ENCODE data around the gene LIMS2. TPM values are rescaled to one million over a fixed set of nuclear protein-coding genes. Genes with fewer than 3 reads are reported as not detected.

Gene LIMS2
- total RNA-seq, 2 donors from 2014 or later, result 6.6 to 37.2 TPM

DNA sequence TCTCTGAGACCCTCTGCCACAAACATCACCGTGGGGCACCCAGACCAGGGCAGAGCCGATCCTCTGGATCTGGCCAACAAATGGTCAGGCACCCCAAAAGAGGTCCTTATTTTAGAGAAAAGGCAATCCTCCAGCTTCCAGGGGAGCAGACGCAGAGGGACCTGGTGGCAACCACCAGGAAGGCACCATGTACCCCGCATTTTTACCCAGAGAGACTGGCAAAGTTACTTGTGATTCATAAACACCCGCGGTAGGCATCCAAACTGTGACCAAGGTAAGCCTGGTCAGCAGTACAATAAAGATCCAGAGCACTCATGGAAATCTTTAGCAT is 10.5 kb downstream of the LIMS2 start:
- intact Hi-C loops (cut with DNase I), result no loop called here
- no peak overlapping the region for H3K4me3 ChIP-seq
- no peak overlapping the region for H3K27ac ChIP-seq
- no peaks in the 10 kb centered on the region for H3K36me3 ChIP-seq
- no peak for DNase-seq
- no peaks in the 10 kb centered on the region for H3K9me3 ChIP-seq
- no peaks in the 10 kb centered on the region for H3K4me1 ChIP-seq
- H3K9ac ChIP-seq (ENCODE audit: low read depth in 2 of 2, low read length in 2 of 2), result peak overlapping the region in 1 of 2 donors; percentile 12
- peaks cover 23% of the 10 kb centered on the region for H3K27me3 ChIP-seq
- no peak for TF ChIP-seq CTCF (IDR thresholded peaks at IDR 0.05)

DNA sequence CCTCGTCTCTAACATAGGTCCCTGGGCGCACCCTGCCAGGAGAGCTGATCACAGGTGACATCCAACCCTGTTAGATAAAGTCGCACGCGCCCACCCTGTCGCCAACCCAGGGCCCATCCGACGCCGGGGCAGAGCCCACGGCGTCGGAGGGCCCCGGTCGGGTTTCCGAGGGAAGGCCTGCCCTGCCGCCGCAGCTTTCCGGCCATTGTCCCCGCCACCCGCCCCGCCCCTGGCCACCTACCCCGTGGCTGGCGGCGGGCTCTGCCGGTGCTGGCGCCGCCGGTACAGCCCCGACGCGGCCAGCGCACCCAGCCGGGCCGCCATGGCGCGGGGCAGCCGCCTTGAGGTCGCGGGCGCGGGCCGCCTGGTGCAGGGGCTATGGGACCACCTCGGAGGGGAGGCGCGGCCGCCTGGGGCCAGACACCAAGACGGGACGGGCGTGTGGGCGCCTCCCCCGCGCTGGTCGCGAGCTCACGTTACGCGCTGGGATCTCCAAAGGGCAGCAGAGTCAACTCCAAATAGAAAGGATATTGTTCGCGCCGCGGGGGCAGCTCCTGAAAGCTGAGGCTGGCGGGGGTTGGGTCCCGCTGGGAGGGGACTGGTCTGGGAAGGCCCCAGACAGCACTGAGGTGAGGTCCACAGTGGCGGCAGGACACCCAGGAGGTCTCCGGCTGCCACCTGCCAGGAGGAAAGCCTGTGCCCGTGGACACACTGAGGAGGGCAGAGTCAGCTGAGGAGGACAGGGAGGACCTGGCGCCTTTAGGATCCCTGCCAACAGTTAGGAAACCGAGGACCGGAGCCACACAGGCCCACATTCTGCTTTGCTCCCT is 11.1 kb downstream of the LIMS2 start:
- peak overlapping the region; percentile 12 to 30 for H3K9ac ChIP-seq (ENCODE audit: low read depth in 2 of 2, low read length in 2 of 2)
- no peak overlapping the region for H3K27ac ChIP-seq
- no peaks in the 10 kb centered on the region for H3K9me3 ChIP-seq
- no peaks in the 10 kb centered on the region for H3K36me3 ChIP-seq
- no peak for TF ChIP-seq CTCF (IDR thresholded peaks at IDR 0.05)
- H3K4me3 ChIP-seq, result no peak overlapping the region
- no peaks in the 10 kb centered on the region for H3K4me1 ChIP-seq
- intact Hi-C loops (cut with DNase I), result no loop called here
- no peak for DNase-seq
- H3K27me3 ChIP-seq, result peaks cover 23% of the 10 kb centered on the region

DNA sequence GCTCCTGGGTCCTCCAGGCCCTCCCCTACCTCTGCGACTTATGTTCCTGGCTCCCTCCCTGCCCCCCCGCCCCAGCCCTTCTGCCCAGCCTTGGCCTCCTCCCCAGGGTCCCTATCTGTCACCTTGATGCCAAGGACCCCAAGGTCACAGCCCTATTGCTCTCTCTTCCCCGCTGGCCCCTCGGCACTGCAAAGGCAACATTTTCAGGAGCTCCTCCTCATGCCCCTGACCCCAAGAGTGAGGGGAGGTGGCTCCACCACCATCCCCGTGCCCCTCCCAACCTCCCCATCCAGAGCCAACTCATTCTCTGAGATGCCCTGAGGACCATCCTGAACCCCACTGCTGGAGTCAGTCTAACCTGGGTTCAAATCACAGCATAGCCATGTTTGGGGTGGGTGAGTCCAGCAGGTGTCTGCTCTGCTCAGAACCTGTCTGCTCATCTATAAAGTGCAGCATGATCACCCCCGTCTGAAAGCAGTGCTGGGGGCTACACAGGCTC is 11.7 kb downstream of the LIMS2 start:
- Histone ChIP-seq H3K27ac (no peak overlapping the region), H3K4me3 (no peak overlapping the region), H3K9ac (ENCODE audit: low read depth in 2 of 2, low read length in 2 of 2) (no peak overlapping the region), H3K36me3 (no peaks in the 10 kb centered on the region), H3K27me3 (peaks cover 23% of the 10 kb centered on the region), H3K4me1 (no peaks in the 10 kb centered on the region), H3K9me3 (no peaks in the 10 kb centered on the region)
- intact Hi-C loops (cut with DNase I), result no loop called here
- TF ChIP-seq CTCF (IDR thresholded peaks at IDR 0.05), result no peak
- DNase-seq, result no peak

DNA sequence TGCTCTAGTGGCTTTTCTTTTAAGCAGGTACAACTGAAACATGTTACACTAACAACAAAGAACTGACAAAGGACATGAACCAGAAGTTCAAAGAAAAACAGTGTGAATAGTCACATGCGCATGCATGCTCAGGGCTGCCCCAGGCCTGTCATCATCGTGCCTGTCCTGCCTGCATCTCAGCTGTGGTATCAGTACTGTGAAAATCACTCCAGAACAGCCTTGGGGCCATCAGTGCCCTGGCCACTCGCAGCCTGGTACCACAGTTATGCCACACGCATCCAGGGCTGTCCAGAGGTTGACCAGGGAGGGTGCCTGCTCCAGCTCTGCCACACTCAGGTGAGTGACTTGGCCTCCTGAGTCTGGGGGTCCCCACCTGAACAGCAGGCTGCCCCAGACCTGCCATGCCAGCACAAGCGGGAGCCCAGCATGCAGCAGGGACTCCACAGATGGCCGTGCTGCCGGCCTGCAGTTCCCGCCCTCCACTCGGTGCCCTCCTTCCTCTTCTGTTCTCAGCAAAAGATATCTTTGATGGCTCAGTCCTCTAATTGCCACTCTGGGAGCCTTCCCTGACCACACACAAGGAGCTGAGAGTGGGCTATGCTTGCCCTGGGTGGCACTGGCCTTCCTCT is 12.3 kb downstream of the LIMS2 start:
- intact Hi-C loops (cut with DNase I), result no loop called here
- no peaks in the 10 kb centered on the region for H3K9me3 ChIP-seq
- H3K4me1 ChIP-seq, result no peaks in the 10 kb centered on the region
- H3K27me3 ChIP-seq, result peaks cover 23% of the 10 kb centered on the region
- H3K9ac ChIP-seq (ENCODE audit: low read depth in 2 of 2, low read length in 2 of 2), result no peak overlapping the region
- no peaks in the 10 kb centered on the region for H3K36me3 ChIP-seq
- DNase-seq, result no peak
- H3K27ac ChIP-seq, result no peak overlapping the region
- no peak for TF ChIP-seq CTCF (IDR thresholded peaks at IDR 0.05)
- H3K4me3 ChIP-seq, result no peak overlapping the region

- H3K27me3 ChIP-seq, result peaks cover 23% of the 10 kb centered on the region
- no peak overlapping the region for H3K27ac ChIP-seq
- no peak for TF ChIP-seq CTCF (IDR thresholded peaks at IDR 0.05)
- no peaks in the 10 kb centered on the region for H3K4me1 ChIP-seq
- H3K9ac ChIP-seq (ENCODE audit: low read depth in 2 of 2, low read length in 2 of 2), result no peak overlapping the region
- intact Hi-C loops (cut with DNase I), result no loop called here
- H3K9me3 ChIP-seq, result no peaks in the 10 kb centered on the region
- H3K4me3 ChIP-seq, result no peak overlapping the region
- no peaks in the 10 kb centered on the region for H3K36me3 ChIP-seq
- no peak for DNase-seq
Measured at GRCh38 chr2:127661949-127662510, 13.3 kb downstream of the LIMS2 start.

All from colonic mucosa (tissue), 4 donors.